GM18508 (cell line): ENCODE measurements around the gene MFSD6.
"Not testable (repeated sequence)": the region's sequence is repeated elsewhere in the genome, so short reads cannot be mapped to it uniquely, and the experiment has no call there.

Experiments used
- ATAC-seq: cut with Tn5 transposase; IDR thresholded peaks from one replicate; pipeline ENCODE4 v1.9.1; 2021; ENCODE audit warnings: moderate number of reproducible peaks; ENCODE audit not compliant: insufficient read depth, unreplicated experiment

Gene MFSD6

GRCh38 chr2:190489475-190489874, 81.3 kb downstream of the MFSD6 start:
- ATAC-seq = no peak

DNA sequence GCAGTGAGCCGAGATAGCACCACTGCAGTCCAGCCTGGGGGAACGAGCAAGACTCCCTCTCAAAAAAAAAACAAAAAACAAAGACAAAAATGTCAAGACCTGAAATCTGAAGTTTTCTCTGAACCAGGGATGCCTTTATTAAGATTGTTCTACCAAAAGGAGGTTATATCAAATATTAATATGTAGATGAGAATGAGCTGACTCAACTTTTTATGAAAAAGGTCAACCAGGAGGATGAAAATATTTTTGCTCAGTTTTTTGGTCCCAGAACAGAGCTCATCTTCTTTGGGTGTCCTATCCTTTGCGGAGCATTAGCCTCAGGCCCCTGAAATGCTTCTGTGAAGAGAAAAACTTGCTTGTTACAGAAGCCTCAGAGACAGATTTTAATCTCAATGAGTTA, 82.3 kb downstream of the MFSD6 start:
- ATAC-seq = no peak

DNA sequence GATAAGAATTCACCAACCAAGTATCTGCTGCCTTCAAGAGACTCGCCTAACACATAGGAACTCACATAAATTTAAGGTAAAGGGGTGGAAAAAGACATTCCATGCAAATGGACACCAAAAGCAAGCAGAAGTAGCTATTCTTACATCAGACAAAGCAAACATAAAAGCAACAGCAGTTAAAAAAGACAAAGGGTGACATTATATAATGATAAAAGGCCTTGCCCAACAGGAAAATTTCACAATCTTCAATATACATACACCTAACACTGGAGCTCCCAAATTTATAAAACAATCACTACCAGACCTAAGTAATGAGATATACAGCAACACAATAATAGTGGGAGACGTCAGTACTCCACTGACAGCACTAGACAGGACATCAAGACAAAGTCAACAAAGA, 84.9 kb downstream of the MFSD6 start:
- no peak for ATAC-seq

GRCh38 chr2:190494600-190495227, 86.6 kb downstream of the MFSD6 start:
- not testable (repeated sequence) for ATAC-seq

DNA sequence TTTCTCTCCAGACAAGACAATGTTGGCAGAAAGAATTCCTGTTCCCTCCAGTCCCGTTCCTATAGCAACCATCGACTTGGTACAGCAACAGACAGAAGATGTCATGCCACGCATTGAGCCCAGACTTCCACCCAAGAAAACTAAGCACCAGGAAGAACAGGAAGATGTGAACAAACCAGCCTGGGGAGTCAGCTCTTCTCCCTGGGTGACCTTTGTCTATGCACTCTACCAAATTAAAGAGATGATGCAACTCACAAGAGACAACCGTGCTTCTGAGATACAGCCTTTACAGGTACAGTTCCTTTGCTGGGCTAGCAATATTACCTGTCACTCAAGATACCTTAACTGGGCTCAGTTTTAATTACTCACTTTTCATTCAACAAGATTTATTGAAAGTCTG, 89.3 kb downstream of the MFSD6 start:
- no peak for ATAC-seq

- no peak for ATAC-seq
Observed at GRCh38 chr2:190499273-190499672, 91.1 kb downstream of the MFSD6 start.

DNA sequence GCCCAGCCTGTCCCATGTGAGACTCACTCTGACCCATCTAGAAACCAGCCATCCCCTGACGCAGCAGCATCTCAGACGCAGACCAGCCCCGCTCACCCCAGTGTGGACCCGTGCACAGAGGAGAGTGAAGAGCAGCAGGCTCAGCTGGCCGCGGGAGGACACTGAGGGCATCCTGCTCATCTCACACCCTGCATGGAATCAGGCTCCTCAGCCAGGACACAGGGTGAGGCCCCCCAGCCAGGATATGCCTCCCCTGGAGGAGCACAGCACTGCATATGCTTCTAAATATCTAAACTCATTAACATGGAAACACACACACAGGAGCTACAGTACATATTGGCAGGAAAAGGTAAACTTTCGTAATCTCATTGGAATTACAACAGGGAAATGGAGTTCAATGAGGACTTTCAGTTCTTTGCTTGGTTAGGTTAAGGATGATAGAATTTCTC, 91.9 kb downstream of the MFSD6 start:
- ATAC-seq = no peak

DNA sequence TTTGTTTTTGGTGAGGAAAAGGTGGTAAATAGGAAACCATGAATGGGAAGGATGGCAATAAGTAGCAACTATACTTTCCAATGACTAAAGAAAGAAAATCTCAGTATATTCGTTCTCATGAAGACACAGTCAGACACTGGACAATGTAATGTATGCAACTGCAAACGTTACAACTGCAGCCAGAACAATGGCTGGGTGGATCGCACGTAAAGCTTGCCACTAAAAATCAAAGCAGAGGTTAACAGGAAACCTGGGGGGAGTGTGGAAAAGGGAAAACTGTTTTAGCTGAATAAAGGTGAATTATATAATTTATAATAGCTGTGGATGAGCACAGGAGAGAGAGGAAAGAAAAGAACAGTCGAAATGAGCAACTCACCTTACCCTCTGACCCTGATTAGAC, 93.1 kb downstream of the MFSD6 start:
- ATAC-seq = no peak

GRCh38 chr2:190501702-190502407, 93.7 kb downstream of the MFSD6 start:
- no peak for ATAC-seq

DNA sequence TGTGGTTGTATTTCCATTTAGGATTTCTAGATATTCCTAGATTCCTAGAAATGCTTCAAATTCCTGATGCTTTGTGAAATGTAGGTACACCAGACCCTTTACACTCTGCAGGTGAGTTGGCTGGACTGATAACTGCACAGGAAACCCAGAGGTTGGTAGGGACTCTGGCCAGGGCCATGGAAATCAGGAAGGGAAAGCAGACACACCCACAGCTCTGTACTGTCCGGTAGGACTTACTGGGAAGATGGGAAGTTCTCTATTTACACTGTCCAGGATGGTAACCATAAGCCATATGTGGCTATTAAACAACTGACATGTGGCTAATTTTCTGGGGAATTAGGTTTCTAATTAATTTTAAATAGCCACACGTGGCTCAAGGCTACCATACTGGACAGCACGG, 94.9 kb downstream of the MFSD6 start:
- ATAC-seq = no peak

DNA sequence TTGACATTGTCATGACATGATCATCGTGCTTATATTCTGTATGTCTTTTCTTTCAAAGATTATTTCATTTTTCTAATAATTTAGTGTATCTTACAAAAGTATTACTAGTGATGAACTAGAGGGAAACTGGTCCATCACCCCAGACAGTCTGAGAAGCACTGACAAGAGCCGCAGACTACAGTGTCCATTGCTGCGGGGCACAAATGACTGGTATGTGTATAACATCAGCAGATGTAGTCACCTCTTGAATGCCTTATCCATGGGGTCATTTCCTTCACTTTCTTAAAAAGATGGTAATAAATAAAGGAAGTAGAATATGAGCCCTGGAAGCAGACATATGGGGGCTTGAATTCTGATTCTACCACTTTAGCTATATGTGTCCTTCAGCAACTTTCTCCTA, 96.8 kb downstream of the MFSD6 start:
- no peak for ATAC-seq

DNA sequence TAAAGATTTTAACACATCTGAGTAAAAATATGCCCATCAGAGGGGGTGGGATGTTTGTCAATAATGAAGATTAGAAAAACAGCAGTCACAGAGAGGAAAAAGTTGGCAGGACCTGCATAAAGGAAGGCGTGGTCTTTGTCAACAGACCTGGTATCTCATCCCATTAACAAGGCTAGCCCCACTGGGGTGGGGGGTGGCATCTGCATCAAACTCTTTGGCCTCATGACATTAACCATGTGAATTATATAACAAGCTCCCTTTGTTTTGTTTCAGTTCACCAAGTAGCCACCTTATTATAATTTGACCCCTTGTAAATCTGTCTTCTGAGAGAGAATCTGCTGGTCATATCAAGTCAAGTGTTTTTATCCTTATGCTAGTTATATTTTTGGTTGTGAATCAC, 97.5 kb downstream of the MFSD6 start:
- no peak for ATAC-seq

DNA sequence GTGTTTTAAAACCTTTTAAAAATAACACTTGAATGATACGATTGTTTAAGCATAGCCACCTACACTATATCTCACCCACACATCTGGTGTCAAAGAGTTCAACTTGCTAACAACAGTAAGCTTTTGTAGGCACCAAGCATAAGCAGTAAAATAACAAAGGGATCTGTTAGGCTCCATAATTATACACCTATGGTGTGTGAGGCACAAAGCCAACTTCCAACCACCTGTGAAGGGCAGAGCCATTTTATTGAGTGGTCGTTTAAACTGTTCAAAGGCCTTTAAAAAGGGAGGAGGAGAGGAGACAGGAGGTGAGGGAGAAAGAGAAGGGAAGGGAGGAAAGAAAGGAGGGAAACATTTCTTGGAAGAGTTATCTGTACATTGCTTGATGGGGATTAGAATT, 98.5 kb downstream of the MFSD6 start:
- ATAC-seq = no peak

GRCh38 chr2:190507135-190507534, 99.0 kb downstream of the MFSD6 start:
- ATAC-seq = no peak

- not testable (repeated sequence) for ATAC-seq
Observed at GRCh38 chr2:190509895-190510294, 101.7 kb downstream of the MFSD6 start.

DNA sequence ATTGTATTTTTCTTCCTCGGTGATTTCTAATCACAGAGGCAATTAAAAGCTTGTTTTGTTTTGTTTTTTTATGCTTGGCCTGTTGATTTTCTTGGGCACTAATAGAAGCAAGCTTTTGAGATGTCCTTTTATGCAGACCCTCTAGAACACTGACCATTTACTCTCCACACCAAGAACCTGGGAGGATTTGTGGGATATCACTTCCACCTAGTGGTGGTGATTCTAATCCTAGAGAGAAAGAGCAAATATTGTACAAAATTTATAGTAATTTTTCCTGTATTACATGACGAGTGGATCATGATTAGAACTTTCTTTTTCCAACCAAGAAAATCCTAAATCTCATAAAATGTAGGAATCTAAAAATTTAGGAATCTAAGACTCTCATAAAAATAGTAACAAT, 102.9 kb downstream of the MFSD6 start:
- no peak for ATAC-seq

DNA sequence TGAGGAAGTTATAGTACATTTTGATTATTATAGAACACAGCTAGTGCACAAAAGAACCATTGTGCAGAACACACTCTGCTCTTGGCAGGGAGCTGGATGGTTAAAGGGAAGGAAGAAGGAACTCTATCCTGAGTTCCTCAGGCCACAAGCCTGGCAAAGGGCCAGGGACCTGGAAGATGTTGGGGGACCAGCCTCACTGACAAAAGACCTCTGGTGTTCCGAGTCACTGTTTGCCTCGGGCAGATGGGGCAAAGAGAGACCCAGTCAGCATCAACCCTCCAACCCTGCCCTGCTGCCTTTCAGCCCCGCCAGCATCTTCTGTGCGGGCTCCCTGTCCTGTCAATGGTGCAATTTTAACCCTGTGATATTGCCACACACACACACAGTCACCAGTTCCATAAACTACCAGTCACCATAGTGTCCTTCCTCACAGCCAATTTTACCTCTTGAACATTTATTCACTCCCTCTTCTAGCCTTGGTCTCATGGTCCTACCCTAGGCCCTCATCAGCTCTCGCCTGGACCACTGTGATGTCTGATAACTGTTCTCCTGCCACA, 104.5 kb downstream of the MFSD6 start:
- ATAC-seq = no peak

- ATAC-seq = no peak
Observed at GRCh38 chr2:190513877-190514276, 105.7 kb downstream of the MFSD6 start.

GRCh38 chr2:190514676-190515075, 106.5 kb downstream of the MFSD6 start:
- ATAC-seq = no peak

- ATAC-seq = no peak
Observed at GRCh38 chr2:190515687-190516086, 107.5 kb downstream of the MFSD6 start.

- ATAC-seq = no peak
Observed at GRCh38 chr2:190517468-190517867, 109.3 kb downstream of the MFSD6 start.
